Stimulated activated CD4-positive, alpha-beta T cell treated with anti-CD3 and anti-CD28 coated beads, Interleukin-4, amount 100 ng/mL, for 48 hours (primary cell): ENCODE measurements around the gene PPP1R13B.
"Not testable (repeated sequence)": the region's sequence is repeated elsewhere in the genome, so short reads cannot be mapped to it uniquely, and the experiment has no call there.

Experiments
- DNase-seq, 2 donors: peaks; one replicate each; pipeline ENCODE4 v3.0.0-alpha.2; 2020; ENCODE audit warnings: low read depth in 2 of 2

The PPP1R13B gene

GRCh38 chr14:103847451-103848174 is at the start of gene PPP1R13B:
TSS of gene PPP1R13B (minus strand) at chr14:103847575. CDS start at chr14:103847307, 268 bp downstream.
- peak; percentile 94 to 95 for DNase-seq

GRCh38 chr14:103896578-103896977 is 49.2 kb upstream of the PPP1R13B start:
- DNase-seq, result no peak

- no peak for DNase-seq
These were observed 47.3 kb upstream of the PPP1R13B start for GRCh38 chr14:103894723-103895059.

- no peak for DNase-seq
These were observed 46.8 kb upstream of the PPP1R13B start for GRCh38 chr14:103894034-103894722.

GRCh38 chr14:103892247-103892646 is 44.9 kb upstream of the PPP1R13B start:
- DNase-seq, result no peak

GRCh38 chr14:103891667-103892215 is 44.4 kb upstream of the PPP1R13B start:
- no peak for DNase-seq

GRCh38 chr14:103890821-103891666 is 43.7 kb upstream of the PPP1R13B start:
- no peak for DNase-seq

- no peak for DNase-seq
These were observed 42.6 kb upstream of the PPP1R13B start for GRCh38 chr14:103890052-103890371.

GRCh38 chr14:103889313-103890051 is 42.1 kb upstream of the PPP1R13B start:
- DNase-seq, result no peak

GRCh38 chr14:103889002-103889312 is 41.6 kb upstream of the PPP1R13B start:
- not testable (repeated sequence) for DNase-seq

- no peak for DNase-seq
These were observed 40.3 kb upstream of the PPP1R13B start for GRCh38 chr14:103887557-103888115.

GRCh38 chr14:103887170-103887501 is 39.8 kb upstream of the PPP1R13B start:
- no peak for DNase-seq

- DNase-seq, result no peak
These were observed 39.2 kb upstream of the PPP1R13B start for GRCh38 chr14:103886304-103887169.

GRCh38 chr14:103885509-103885932 is 38.1 kb upstream of the PPP1R13B start:
- DNase-seq, result no peak

- no peak for DNase-seq
These were observed 37.5 kb upstream of the PPP1R13B start for GRCh38 chr14:103884854-103885253.

GRCh38 chr14:103883263-103883523 is 35.8 kb upstream of the PPP1R13B start:
- no peak for DNase-seq

- no peak for DNase-seq
These were observed 35.3 kb upstream of the PPP1R13B start for GRCh38 chr14:103882503-103883262.

GRCh38 chr14:103881268-103882201 is 34.2 kb upstream of the PPP1R13B start:
- no peak for DNase-seq
